Mesothelial cell of epicardium (in vitro differentiated cells): ENCODE measurements around the gene PDE7B. TPM values are rescaled to one million over a fixed set of nuclear protein-coding genes. Genes with fewer than 3 reads are reported as not detected.

Source experiments
- DNase-seq, 2 experiments: peaks; one replicate each; pipeline ENCODE4 v3.0.0; 2021; ENCODE audit warnings: low spot score in 2 of 2; ENCODE audit not compliant: unreplicated experiment in 2 of 2
- H3K27ac Mint-ChIP-seq: 2 replicates; pipeline ENCODE4 v1.8.0; 2021; ENCODE audit warnings: mixed read lengths
- H3K27me3 Mint-ChIP-seq: 2 replicates; pipeline ENCODE4 v1.8.0; 2021; ENCODE audit warnings: low read depth, mixed read lengths
- H3K36me3 Mint-ChIP-seq: 2 replicates; pipeline ENCODE4 v1.8.0; 2021; ENCODE audit warnings: mixed read lengths
- H3K4me1 Mint-ChIP-seq: 2 replicates; pipeline ENCODE4 v1.8.0; 2021; ENCODE audit warnings: mixed read lengths
- H3K4me3 Mint-ChIP-seq: 2 replicates; pipeline ENCODE4 v1.8.0; 2021; ENCODE audit warnings: mild to moderate bottlenecking, moderate library complexity, mixed read lengths
- H3K9me3 Mint-ChIP-seq: 2 replicates; pipeline ENCODE4 v1.8.0; 2021; ENCODE audit warnings: mixed read lengths
- CTCF ChIP-seq: fragments of 200-600 bp; sonication (generic); IDR thresholded peaks from one replicate; pipeline ENCODE4 v1.5.0; 2021; ENCODE audit warnings: antibody characterized with exemption; ENCODE audit not compliant: unreplicated experiment
- total RNA-seq: library from RNA; stranded (reverse); gene quantifications from 3 replicates; pipeline ENCODE4 v1.2.1, GENCODE V29; 2021

The PDE7B gene
- total RNA-seq, 1 donor from 2014 or later, result 18.2 TPM

GRCh38 chr6:135833771-135834170 lies 17.7 kb upstream of the PDE7B start:
- H3K27ac Mint-ChIP-seq, result no peak overlapping the region
- no peak overlapping the region for H3K4me3 Mint-ChIP-seq
- H3K27me3 Mint-ChIP-seq, result peaks cover 6% of the 10 kb centered on the region
- no peaks in the 10 kb centered on the region for H3K9me3 Mint-ChIP-seq
- H3K36me3 Mint-ChIP-seq, result no peaks in the 10 kb centered on the region
- peaks cover 16% of the 10 kb centered on the region for H3K4me1 Mint-ChIP-seq
- TF ChIP-seq CTCF, result no peak
- no peak for DNase-seq

- H3K4me3 Mint-ChIP-seq, result no peak overlapping the region
- H3K4me1 Mint-ChIP-seq, result peaks cover 17% of the 10 kb centered on the region
- peaks cover 4% of the 10 kb centered on the region for H3K9me3 Mint-ChIP-seq
- no peak for DNase-seq
- no peak for TF ChIP-seq CTCF
- peaks cover 1% of the 10 kb centered on the region for H3K27me3 Mint-ChIP-seq
- peak overlapping the region; percentile 9 for H3K27ac Mint-ChIP-seq
- peaks cover 4% of the 10 kb centered on the region for H3K36me3 Mint-ChIP-seq
These were observed 13.6 kb upstream of the PDE7B start for GRCh38 chr6:135837735-135838449.

GRCh38 chr6:135839121-135839520 lies 12.4 kb upstream of the PDE7B start:
- Mint-ChIP-seq H3K4me1 (peaks cover 15% of the 10 kb centered on the region), H3K36me3 (peaks cover 5% of the 10 kb centered on the region), H3K9me3 (peaks cover 9% of the 10 kb centered on the region), H3K27ac (no peak overlapping the region), H3K4me3 (no peak overlapping the region), H3K27me3 (peaks cover under 1% of the 10 kb centered on the region)
- DNase-seq, result no peak
- no peak for TF ChIP-seq CTCF

- Mint-ChIP-seq H3K27ac (no peak overlapping the region), H3K4me3 (no peak overlapping the region), H3K27me3 (no peaks in the 10 kb centered on the region), H3K36me3 (peaks cover 5% of the 10 kb centered on the region), H3K9me3 (peaks cover 13% of the 10 kb centered on the region), H3K4me1 (peaks cover 9% of the 10 kb centered on the region)
- no peak for DNase-seq
- TF ChIP-seq CTCF, result no peak
These were observed 8.7 kb upstream of the PDE7B start for GRCh38 chr6:135842618-135843392.

- H3K27ac Mint-ChIP-seq, result peak overlapping the region; percentile 98
- H3K4me1 Mint-ChIP-seq, result peaks cover 29% of the 10 kb centered on the region
- no peak for DNase-seq
- H3K27me3 Mint-ChIP-seq, result no peaks in the 10 kb centered on the region
- no peaks in the 10 kb centered on the region for H3K9me3 Mint-ChIP-seq
- H3K36me3 Mint-ChIP-seq, result no peaks in the 10 kb centered on the region
- no peak overlapping the region for H3K4me3 Mint-ChIP-seq
- TF ChIP-seq CTCF, result no peak
These were observed 619 bp upstream of the PDE7B start for GRCh38 chr6:135850882-135851281.
